Effector memory CD4-positive, alpha-beta T cell (primary cell): ENCODE measurements around the gene PIGA.
"Not testable (repeated sequence)": the region's sequence is repeated elsewhere in the genome, so short reads cannot be mapped to it uniquely, and the experiment has no call there.

ENCODE experiments used
- DNase-seq, 3 donors: peaks; one replicate each; pipeline ENCODE4 v3.0.0-alpha.2; 2020
- H3K27ac ChIP-seq: 2 replicates; pipeline ENCODE4 v1.7.0; 2013; ENCODE audit warnings: mild to moderate bottlenecking, low read length, moderate library complexity; ENCODE audit not compliant: insufficient read depth, poor library complexity, severe bottlenecking
- H3K27me3 ChIP-seq: replicated peaks from 2 replicates; pipeline ENCODE4 v1.7.0; 2013; ENCODE audit warnings: mild to moderate bottlenecking, low read length; ENCODE audit not compliant: insufficient read depth, control insufficient read depth, poor library complexity, severe bottlenecking
- H3K36me3 ChIP-seq: 2 replicates; pipeline ENCODE4 v1.7.0; 2013; ENCODE audit warnings: mild to moderate bottlenecking, low read length, moderate library complexity; ENCODE audit not compliant: control insufficient read depth, insufficient read depth
- H3K4me1 ChIP-seq: 2 replicates; pipeline ENCODE4 v1.7.0; 2013; ENCODE audit warnings: low read length, mild to moderate bottlenecking; ENCODE audit not compliant: control insufficient read depth, insufficient read depth, poor library complexity, severe bottlenecking
- H3K4me3 ChIP-seq: 2 replicates; pipeline ENCODE4 v1.7.0; 2013; ENCODE audit warnings: low read length, low read depth, mild to moderate bottlenecking; ENCODE audit not compliant: insufficient read depth, poor library complexity, severe bottlenecking
- H3K9me3 ChIP-seq: 2 replicates; pipeline ENCODE4 v1.7.0; 2013; ENCODE audit warnings: mild to moderate bottlenecking, low read length, moderate library complexity; ENCODE audit not compliant: control insufficient read depth

Gene PIGA

GRCh38 chrX:15299941-15300851 lies 35.1 kb downstream of the PIGA start:
- H3K4me3 ChIP-seq: no peak overlapping the region
- H3K27ac ChIP-seq: no peak overlapping the region
- DNase-seq: no peak
- no peaks in the 10 kb centered on the region for H3K9me3 ChIP-seq
- no peaks in the 10 kb centered on the region for H3K4me1 ChIP-seq
- no peaks in the 10 kb centered on the region for H3K36me3 ChIP-seq
- H3K27me3 ChIP-seq: no peaks in the 10 kb centered on the region

DNA sequence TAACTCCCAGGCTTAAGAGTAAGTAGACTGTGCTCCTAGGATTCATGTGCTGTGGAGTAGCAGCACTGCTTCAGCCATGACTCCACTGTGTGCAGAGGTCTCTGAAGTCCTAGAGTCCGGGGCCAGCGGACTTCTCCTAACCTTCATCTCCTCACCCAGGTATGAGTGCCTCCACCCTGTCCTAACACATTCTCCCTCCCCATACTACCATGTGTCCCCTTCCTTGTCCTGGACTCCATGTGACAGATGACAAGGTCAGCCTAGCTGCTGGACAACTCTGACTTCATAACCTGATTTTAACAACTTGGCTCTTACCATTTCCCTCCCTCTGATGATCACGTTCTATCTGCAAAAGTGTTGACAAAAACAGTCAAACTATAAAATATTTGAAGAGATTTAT lies 36.5 kb downstream of the PIGA start:
- no peaks in the 10 kb centered on the region for H3K36me3 ChIP-seq
- no peaks in the 10 kb centered on the region for H3K27me3 ChIP-seq
- H3K4me1 ChIP-seq: no peaks in the 10 kb centered on the region
- no peak for DNase-seq
- H3K4me3 ChIP-seq: no peak overlapping the region
- no peaks in the 10 kb centered on the region for H3K9me3 ChIP-seq
- no peak overlapping the region for H3K27ac ChIP-seq

DNA sequence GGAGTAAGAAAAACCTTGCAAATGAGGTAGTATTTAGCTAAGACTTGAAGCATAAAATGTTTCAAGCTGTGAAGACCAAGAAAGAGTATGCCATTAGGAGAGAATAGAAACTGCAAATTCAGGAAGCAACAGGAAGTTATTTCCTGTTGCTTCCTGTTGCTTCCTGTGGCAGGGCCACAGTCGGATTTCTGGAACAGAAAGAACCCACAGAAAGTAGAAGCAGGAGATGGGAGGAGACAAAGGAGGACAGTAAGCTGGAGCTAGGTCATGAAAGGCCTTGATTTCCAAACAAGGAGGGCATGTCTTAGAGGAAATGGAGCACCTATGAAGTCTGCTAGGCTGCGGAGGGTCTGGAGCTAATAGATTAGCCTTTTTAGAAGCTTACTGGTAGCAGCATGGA lies 37.1 kb downstream of the PIGA start:
- DNase-seq: no peak
- no peaks in the 10 kb centered on the region for H3K27me3 ChIP-seq
- no peaks in the 10 kb centered on the region for H3K4me1 ChIP-seq
- H3K4me3 ChIP-seq: no peak overlapping the region
- no peak overlapping the region for H3K27ac ChIP-seq
- no peaks in the 10 kb centered on the region for H3K9me3 ChIP-seq
- no peaks in the 10 kb centered on the region for H3K36me3 ChIP-seq

GRCh38 chrX:15293451-15293850 lies 41.9 kb downstream of the PIGA start:
- Histone ChIP-seq H3K27me3 (no peaks in the 10 kb centered on the region), H3K4me1 (no peaks in the 10 kb centered on the region), H3K9me3 (no peaks in the 10 kb centered on the region), H3K36me3 (no peaks in the 10 kb centered on the region), H3K27ac (no peak overlapping the region), H3K4me3 (no peak overlapping the region)
- DNase-seq: no peak

GRCh38 chrX:15292861-15293260 lies 42.5 kb downstream of the PIGA start:
- Histone ChIP-seq H3K27me3 (no peaks in the 10 kb centered on the region), H3K4me3 (no peak overlapping the region), H3K4me1 (no peaks in the 10 kb centered on the region), H3K9me3 (no peaks in the 10 kb centered on the region), H3K36me3 (no peaks in the 10 kb centered on the region), H3K27ac (no peak overlapping the region)
- no peak for DNase-seq

DNA sequence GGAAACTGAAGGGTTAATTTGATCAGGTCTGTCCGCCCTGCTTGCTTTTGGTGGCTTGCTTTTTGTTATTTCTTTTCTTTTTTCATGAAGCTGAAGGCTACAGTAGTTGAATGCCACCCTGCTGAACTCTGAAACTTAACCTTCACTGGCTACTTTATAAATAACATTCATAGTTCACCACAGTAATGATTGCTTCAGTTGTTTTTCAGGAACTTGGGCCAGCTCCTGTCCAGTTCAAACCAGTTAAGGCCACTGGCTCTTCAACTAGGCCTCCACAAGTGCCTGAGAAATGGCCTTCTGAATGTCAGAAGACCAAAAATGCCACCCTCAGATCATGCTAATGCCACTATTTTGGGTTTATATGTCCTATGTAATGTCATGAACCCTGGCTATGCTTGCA lies 57.7 kb downstream of the PIGA start:
- no peaks in the 10 kb centered on the region for H3K27me3 ChIP-seq
- H3K36me3 ChIP-seq: no peaks in the 10 kb centered on the region
- no peak for DNase-seq

GRCh38 chrX:15274946-15275345 lies 60.4 kb downstream of the PIGA start:
- H3K4me1 ChIP-seq: no peaks in the 10 kb centered on the region
- H3K36me3 ChIP-seq: no peaks in the 10 kb centered on the region
- H3K27ac ChIP-seq: no peak overlapping the region
- no peak overlapping the region for H3K4me3 ChIP-seq
- H3K27me3 ChIP-seq: no peaks in the 10 kb centered on the region
- H3K9me3 ChIP-seq: no peaks in the 10 kb centered on the region
- no peak for DNase-seq

More for the DNA sequence above, 57.7 kb downstream of the PIGA start:
- Histone ChIP-seq H3K9me3 (no peaks in the 10 kb centered on the region), H3K4me3 (no peak overlapping the region), H3K4me1 (no peaks in the 10 kb centered on the region), H3K27ac (no peak overlapping the region)

GRCh38 chrX:15273275-15273674 lies 62.0 kb downstream of the PIGA start:
- H3K9me3 ChIP-seq, H3K36me3 ChIP-seq, H3K27me3 ChIP-seq, DNase-seq, H3K4me3 ChIP-seq, H3K27ac ChIP-seq, H3K4me1 ChIP-seq: not testable (repeated sequence)

GRCh38 chrX:15271757-15272156 lies 63.6 kb downstream of the PIGA start:
- no peaks in the 10 kb centered on the region for H3K4me1 ChIP-seq
- H3K9me3 ChIP-seq: no peaks in the 10 kb centered on the region
- no peaks in the 10 kb centered on the region for H3K36me3 ChIP-seq
- no peak overlapping the region for H3K4me3 ChIP-seq
- DNase-seq: no peak
- H3K27me3 ChIP-seq: no peaks in the 10 kb centered on the region
- no peak overlapping the region for H3K27ac ChIP-seq

DNA sequence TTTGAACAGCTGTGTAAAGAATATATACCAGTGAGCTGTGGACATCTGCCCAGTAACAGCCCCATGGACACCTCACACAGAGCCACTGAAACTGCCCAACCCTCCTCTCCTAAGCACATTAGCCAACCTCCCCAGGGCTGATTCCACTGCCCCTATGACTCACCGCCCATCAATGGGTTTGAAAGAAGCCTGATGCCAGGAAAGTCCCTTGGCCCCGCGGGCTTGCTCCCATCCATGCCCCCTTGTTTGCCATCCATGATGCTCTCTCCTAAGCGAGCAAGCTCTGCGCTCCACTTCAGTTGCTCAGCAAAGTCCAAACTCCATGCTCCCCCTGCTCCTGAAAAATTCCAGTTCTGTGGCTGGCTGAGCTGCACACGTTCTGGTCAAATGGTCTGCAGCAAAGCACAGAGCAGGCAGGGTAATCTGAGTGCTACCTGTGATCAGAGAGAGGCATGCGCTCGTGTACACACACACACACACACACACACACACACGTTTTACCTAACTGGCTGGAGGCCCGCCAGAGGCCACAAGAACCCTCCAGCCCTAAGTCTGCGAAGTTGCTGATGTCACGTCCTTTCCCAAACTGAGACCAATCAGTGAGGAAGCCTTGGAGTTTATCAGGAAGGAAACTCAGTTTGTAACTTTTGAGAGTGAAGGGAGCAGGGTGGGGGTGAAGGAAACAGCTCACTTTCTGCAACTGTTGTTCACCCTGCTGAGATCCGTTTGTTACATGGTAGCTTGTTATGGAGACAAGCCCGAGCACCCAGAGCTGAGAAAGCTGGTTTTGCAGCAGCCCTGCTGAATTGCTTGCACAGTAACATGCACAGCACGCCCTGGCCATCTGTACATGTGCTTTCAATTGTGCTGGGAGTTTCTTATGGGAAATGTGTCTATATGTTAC lies 65.5 kb downstream of the PIGA start, which contains the start of gene ASB9:
Gene ASB9 (minus strand): TSS at position 466 of the 904 bp plus-strand sequence. CDS start 209 bp downstream, at position 257.
- H3K4me1 ChIP-seq: no peaks in the 10 kb centered on the region
- no peak within 1 kb of the TSS for H3K27ac ChIP-seq
- no peak for DNase-seq
- no peaks in the 10 kb centered on the region for H3K9me3 ChIP-seq
- no peaks in the 10 kb centered on the region for H3K27me3 ChIP-seq
- no peak within 1 kb of the TSS for H3K4me3 ChIP-seq
- H3K36me3 ChIP-seq: no peaks in the 10 kb centered on the region
